HepG2 (cell line): ENCODE data around the gene CCT5. TPM values are rescaled to one million over a fixed set of nuclear protein-coding genes. Genes with fewer than 3 reads are reported as not detected.

Experiments
- ATAC-seq: fragments of 200-7000 bp; cut with Tn5 transposase; 3 replicates; pipeline ENCODE4 v1.9.1; 2020; ENCODE audit warnings: mild to moderate bottlenecking, moderate library complexity
- BruUV-seq: library from RNA; stranded (reverse); fragments of 400-500 nt; replicated peaks from 2 replicates; lab custom pipeline; 2021; lab: Mats Ljungman, UMichigan
- CTCF ChIA-PET: fragments of 300-600 bp; formaldehyde crosslinking; extraction: SDS; loops from one replicate; lab custom pipeline; 2021; ENCODE audit warnings: low total read pairs, inconsistent platforms, low intra/inter-chr PET ratio; lab: Yijun Ruan, JAX
- POLR2A ChIA-PET: fragments of 350-600 bp; sonication (Branson Sonifier 250); formaldehyde crosslinking; loops from one replicate; lab custom pipeline; 2020; ENCODE audit warnings: antibody characterized with exemption, inconsistent platforms; lab: Yijun Ruan, JAX
- DNase-seq: peaks from one replicate; pipeline ENCODE4 v3.0.0-alpha.2; 2015; ENCODE audit warnings: low spot score
- FAIRE-seq: peaks from 3 replicates; lab custom pipeline; 2011; peaks lifted over from hg19 to GRCh38; lab: Jason Lieb, UNC
- H2AFZ ChIP-seq: one replicate; pipeline ENCODE4 v1.6.1; 2011; ENCODE audit warnings: low read length, inconsistent platforms
- H3K27ac ChIP-seq: fragments of 300-600 bp; 3 replicates; pipeline ENCODE4 v1.8.0; 2011; ENCODE audit warnings: mixed run types, mild to moderate bottlenecking, mixed read lengths, low read length, inconsistent platforms; ENCODE audit not compliant: insufficient read depth; ENCODE audit errors: extremely low read length
- H3K27me3 ChIP-seq, 2 experiments: fragments of 200-600 bp in 1 of 2; 2 replicates in 1 of 2; 3 replicates in 1 of 2; pipeline versions ENCODE4 v1.6.0 to v1.8.0; 2011; ENCODE audit warnings: low read length in 2 of 2, mild to moderate bottlenecking in 2 of 2, moderate library complexity in 2 of 2, inconsistent platforms in 1 of 2; ENCODE audit not compliant: insufficient read depth in 2 of 2, control insufficient read depth in 1 of 2
- H3K36me3 ChIP-seq, 2 experiments: fragments of 200-600 bp in 1 of 2; replicated peaks in 1 of 2; 2 replicates in 1 of 2; 3 replicates in 1 of 2; pipeline versions ENCODE4 v1.5.1 to v1.8.0; 2011; ENCODE audit warnings: low read length in 2 of 2, inconsistent platforms in 1 of 2; ENCODE audit not compliant: insufficient read depth in 2 of 2, control insufficient read depth in 1 of 2
- H3K4me1 ChIP-seq: 2 replicates; pipeline ENCODE4 v1.5.1; 2012; ENCODE audit warnings: low read length, inconsistent platforms; ENCODE audit not compliant: insufficient read depth
- H3K4me2 ChIP-seq: 2 replicates; pipeline ENCODE4 v1.6.0; 2011; ENCODE audit warnings: low read depth, low read length, inconsistent platforms
- H3K4me3 ChIP-seq, 3 experiments: fragments of 200-600 bp in 1 of 3; sonication (generic), shearing (Covaris generic) in 1 of 3; replicated peaks in 1 of 3; 2 replicates each; pipeline ENCODE4 v1.5.1; 2011 to 2016; ENCODE audit warnings: low read length in 3 of 3, inconsistent platforms in 2 of 3, low read depth in 2 of 3, mild to moderate bottlenecking in 2 of 3, control low read depth in 1 of 3, mixed read lengths in 1 of 3; ENCODE audit not compliant: insufficient read depth in 1 of 3
- H3K79me2 ChIP-seq: one replicate; pipeline ENCODE4 v1.6.1; 2011; ENCODE audit warnings: low read length, inconsistent platforms; ENCODE audit not compliant: insufficient read depth
- H3K9ac ChIP-seq: 2 replicates; pipeline ENCODE4 v1.6.0; 2011; ENCODE audit warnings: mild to moderate bottlenecking, low read depth, low read length, inconsistent platforms; ENCODE audit not compliant: insufficient read depth
- H3K9me3 ChIP-seq: 2 replicates; pipeline ENCODE4 v1.5.1; 2012; ENCODE audit warnings: mild to moderate bottlenecking, low read length
- H4K20me1 ChIP-seq: 2 replicates; pipeline ENCODE4 v1.6.0; 2011; ENCODE audit warnings: inconsistent platforms, mild to moderate bottlenecking, low read length, moderate library complexity; ENCODE audit not compliant: insufficient read depth
- HDAC1 ChIP-seq: sonication (generic); formaldehyde crosslinking; IDR thresholded peaks from 2 replicates; pipeline ENCODE4 v1.5.1; 2020; ENCODE audit warnings: mild to moderate bottlenecking, missing genetic modification reagents
- HDAC2 ChIP-seq: sonication (generic); formaldehyde crosslinking; IDR thresholded peaks from 2 replicates; pipeline ENCODE4 v1.4.0; 2020; ENCODE audit warnings: missing genetic modification reagents
- HES4 ChIP-seq: sonication (generic); formaldehyde crosslinking; IDR thresholded peaks from 2 replicates; pipeline ENCODE4 v1.9.0; 2021; ENCODE audit warnings: mild to moderate bottlenecking, missing genetic modification reagents, borderline replicate concordance
- KLF12 ChIP-seq: sonication (generic); formaldehyde crosslinking; IDR thresholded peaks from 2 replicates; pipeline ENCODE4 v1.4.0; 2020; ENCODE audit warnings: missing genetic modification reagents, borderline replicate concordance
- MATR3 ChIP-seq: sonication (generic); formaldehyde crosslinking; IDR thresholded peaks from 2 replicates; pipeline ENCODE4 v1.4.0; 2020; ENCODE audit warnings: missing genetic modification reagents
- MTA3 ChIP-seq: sonication (generic); formaldehyde crosslinking; IDR thresholded peaks from 2 replicates; pipeline ENCODE4 v1.4.0; 2020; ENCODE audit warnings: missing genetic modification reagents
- NAIF1 ChIP-seq: sonication (generic); formaldehyde crosslinking; IDR thresholded peaks from 2 replicates; pipeline ENCODE4 v1.5.0; 2020; ENCODE audit warnings: mild to moderate bottlenecking, missing genetic modification reagents, borderline replicate concordance
- NCOA5 ChIP-seq: sonication (generic); formaldehyde crosslinking; IDR thresholded peaks from 2 replicates; pipeline ENCODE4 v1.4.0; 2020; ENCODE audit warnings: missing genetic modification reagents
- NFE2 ChIP-seq: sonication (generic); formaldehyde crosslinking; IDR thresholded peaks from 2 replicates; pipeline ENCODE4 v1.4.0; 2020; ENCODE audit warnings: missing genetic modification reagents
- SMAD1 ChIP-seq: sonication (generic); formaldehyde crosslinking; IDR thresholded peaks from 2 replicates; pipeline ENCODE4 v1.4.0; 2020; ENCODE audit warnings: missing genetic modification reagents, low read depth, mild to moderate bottlenecking, borderline replicate concordance
- ZBTB21 ChIP-seq: sonication (generic); formaldehyde crosslinking; IDR thresholded peaks from 2 replicates; pipeline ENCODE4 v1.4.0; 2020; ENCODE audit warnings: missing genetic modification reagents
- ZFP82 ChIP-seq: sonication (generic); formaldehyde crosslinking; IDR thresholded peaks from 2 replicates; pipeline ENCODE4 v1.5.1; 2020; ENCODE audit warnings: mild to moderate bottlenecking, missing genetic modification reagents, borderline replicate concordance
- ZFP90 ChIP-seq: sonication (generic); formaldehyde crosslinking; IDR thresholded peaks from 2 replicates; pipeline ENCODE4 v1.8.0; 2022; ENCODE audit warnings: missing genetic modification reagents, mild to moderate bottlenecking, inconsistent platforms, borderline replicate concordance
- ZNF3 ChIP-seq: IDR thresholded peaks from 2 replicates; pipeline ENCODE4 v1.7.0; 2017; ENCODE audit warnings: inconsistent platforms
- ZNF468 ChIP-seq: sonication (generic); formaldehyde crosslinking; IDR thresholded peaks from 2 replicates; pipeline ENCODE4 v1.8.0; 2022; ENCODE audit warnings: mild to moderate bottlenecking, moderate library complexity, missing genetic modification reagents
- ZNF576 ChIP-seq: sonication (generic); formaldehyde crosslinking; IDR thresholded peaks from 2 replicates; pipeline ENCODE4 v1.4.0; 2020; ENCODE audit warnings: mild to moderate bottlenecking, missing genetic modification reagents
- ZNF672 ChIP-seq: sonication (generic); formaldehyde crosslinking; IDR thresholded peaks from 2 replicates; pipeline ENCODE4 v1.8.1; 2022; ENCODE audit warnings: missing genetic modification reagents
- ZNF850 ChIP-seq: sonication (generic); formaldehyde crosslinking; conservative IDR thresholded peaks from 2 replicates; pipeline ENCODE4 v1.9.0; 2021; ENCODE audit warnings: mild to moderate bottlenecking, missing genetic modification reagents
- WGBS: methylation state at CpG from one replicate; pipeline ENCODE4 v1.1.6; 2017; ENCODE audit warnings: low lambda C conversion rate; 5-methylcytosine and 5-hydroxymethylcytosine counted together
- in situ Hi-C: cut with HindIII; loops from 2 replicates; pipeline ENCODE4 v1.10.0; 2017; ENCODE audit warnings: low pct_unique_long_range_greater_than_20kb; ENCODE audit not compliant: extremely low pct_ligation_motif_present
- intact Hi-C: fragments of 100-400 bp; cut with micrococcal nuclease; formaldehyde crosslinking; loops from one replicate; pipeline ENCODE4 v1.10.0; 2022; ENCODE audit not compliant: unreplicated experiment
- polyA plus RNA-seq, 8 experiments: library from polyadenylated mRNA; depleted of rRNA in 3 of 8; stranded (reverse) in 7 of 8; unstranded in 1 of 8; fragments of >200 nt; fragmentation: Illumina TruSeq in 4 of 8; extraction: Trizol in 4 of 8; gene quantifications; 2 replicates each; pipeline versions ENCODE4 v1.2.1 to v1.2.3, GENCODE V29; 2011 to 2016; ENCODE audit warnings: low read depth in 4 of 8, missing spikeins in 1 of 8, mixed read lengths in 1 of 8; ENCODE audit not compliant: insufficient read depth in 1 of 8
- total RNA-seq, 5 experiments: library from RNA; depleted of rRNA; stranded (reverse); fragments of >200 nt; fragmentation: Illumina TruSeq; extraction: Trizol; gene quantifications; 2 replicates each; pipeline ENCODE4 v1.2.3, GENCODE V29; 2016; ENCODE audit warnings: low read depth in 1 of 5
- TF ChIP-seq, protein P1 (sequence below): IDR thresholded peaks from 2 replicates; pipeline ENCODE4 v1.4.0; 2020; ENCODE audit warnings: mild to moderate bottlenecking, missing genetic modification reagents
- TF ChIP-seq, protein P2 (sequence below): sonication (generic); formaldehyde crosslinking; IDR thresholded peaks from 2 replicates; pipeline ENCODE4 v1.4.0; 2020; ENCODE audit warnings: low read depth, missing genetic modification reagents

Gene CCT5
- total and polyA plus RNA-seq, 2 of the 13 experiments (the other 11 are each of a cell fraction or from before 2014, with no cell fraction given), result 319 to 708 TPM

DNA sequence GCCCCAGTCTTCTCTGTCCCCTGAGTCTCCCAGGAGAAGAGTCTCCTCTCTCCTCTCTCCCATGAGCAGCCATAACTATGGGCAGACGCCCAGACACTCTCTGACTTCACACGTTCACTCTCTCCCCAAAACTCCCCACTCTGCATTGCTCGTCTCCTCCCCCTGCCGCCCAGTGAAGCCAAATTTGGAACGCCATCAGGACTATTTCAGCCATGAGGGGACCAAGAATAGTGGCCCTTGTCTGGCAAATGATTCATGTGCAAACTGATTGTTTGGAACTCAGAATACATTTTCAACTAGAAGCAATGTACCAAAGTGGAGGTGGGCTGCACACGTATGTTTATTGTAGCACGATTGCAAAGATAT, 36.8 kb downstream of the CCT5 start:
- no TSS peak for BruUV-seq
- WGBS, result 95% methylated on average over 7 of the region's 7 CpGs
- TF ChIP-seq, protein P1, sequence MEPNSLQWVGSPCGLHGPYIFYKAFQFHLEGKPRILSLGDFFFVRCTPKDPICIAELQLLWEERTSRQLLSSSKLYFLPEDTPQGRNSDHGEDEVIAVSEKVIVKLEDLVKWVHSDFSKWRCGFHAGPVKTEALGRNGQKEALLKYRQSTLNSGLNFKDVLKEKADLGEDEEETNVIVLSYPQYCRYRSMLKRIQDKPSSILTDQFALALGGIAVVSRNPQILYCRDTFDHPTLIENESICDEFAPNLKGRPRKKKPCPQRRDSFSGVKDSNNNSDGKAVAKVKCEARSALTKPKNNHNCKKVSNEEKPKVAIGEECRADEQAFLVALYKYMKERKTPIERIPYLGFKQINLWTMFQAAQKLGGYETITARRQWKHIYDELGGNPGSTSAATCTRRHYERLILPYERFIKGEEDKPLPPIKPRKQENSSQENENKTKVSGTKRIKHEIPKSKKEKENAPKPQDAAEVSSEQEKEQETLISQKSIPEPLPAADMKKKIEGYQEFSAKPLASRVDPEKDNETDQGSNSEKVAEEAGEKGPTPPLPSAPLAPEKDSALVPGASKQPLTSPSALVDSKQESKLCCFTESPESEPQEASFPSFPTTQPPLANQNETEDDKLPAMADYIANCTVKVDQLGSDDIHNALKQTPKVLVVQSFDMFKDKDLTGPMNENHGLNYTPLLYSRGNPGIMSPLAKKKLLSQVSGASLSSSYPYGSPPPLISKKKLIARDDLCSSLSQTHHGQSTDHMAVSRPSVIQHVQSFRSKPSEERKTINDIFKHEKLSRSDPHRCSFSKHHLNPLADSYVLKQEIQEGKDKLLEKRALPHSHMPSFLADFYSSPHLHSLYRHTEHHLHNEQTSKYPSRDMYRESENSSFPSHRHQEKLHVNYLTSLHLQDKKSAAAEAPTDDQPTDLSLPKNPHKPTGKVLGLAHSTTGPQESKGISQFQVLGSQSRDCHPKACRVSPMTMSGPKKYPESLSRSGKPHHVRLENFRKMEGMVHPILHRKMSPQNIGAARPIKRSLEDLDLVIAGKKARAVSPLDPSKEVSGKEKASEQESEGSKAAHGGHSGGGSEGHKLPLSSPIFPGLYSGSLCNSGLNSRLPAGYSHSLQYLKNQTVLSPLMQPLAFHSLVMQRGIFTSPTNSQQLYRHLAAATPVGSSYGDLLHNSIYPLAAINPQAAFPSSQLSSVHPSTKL (CRISPR knock-in tag), result no peak
- TF ChIP-seq HDAC2 (CRISPR knock-in tag) (no peak), MTA3 (CRISPR knock-in tag) (no peak), ZNF850 (CRISPR knock-in tag) (no peak), HDAC1 (CRISPR knock-in tag) (no peak), KLF12 (CRISPR knock-in tag) (no peak), ZFP82 (no peak), ZNF576 (CRISPR knock-in tag) (no peak), MATR3 (CRISPR knock-in tag) (no peak), SMAD1 (no peak), NFE2 (no peak), ZBTB21 (CRISPR knock-in tag) (no peak), NCOA5 (CRISPR knock-in tag) (no peak), ZNF3 (CRISPR knock-in tag) (no peak), ZFP90 (no peak), ZNF672 (CRISPR knock-in tag) (no peak), HES4 (CRISPR knock-in tag) (no peak), NAIF1 (no peak), ZNF468 (CRISPR knock-in tag) (no peak)
- TF ChIP-seq, protein P2, sequence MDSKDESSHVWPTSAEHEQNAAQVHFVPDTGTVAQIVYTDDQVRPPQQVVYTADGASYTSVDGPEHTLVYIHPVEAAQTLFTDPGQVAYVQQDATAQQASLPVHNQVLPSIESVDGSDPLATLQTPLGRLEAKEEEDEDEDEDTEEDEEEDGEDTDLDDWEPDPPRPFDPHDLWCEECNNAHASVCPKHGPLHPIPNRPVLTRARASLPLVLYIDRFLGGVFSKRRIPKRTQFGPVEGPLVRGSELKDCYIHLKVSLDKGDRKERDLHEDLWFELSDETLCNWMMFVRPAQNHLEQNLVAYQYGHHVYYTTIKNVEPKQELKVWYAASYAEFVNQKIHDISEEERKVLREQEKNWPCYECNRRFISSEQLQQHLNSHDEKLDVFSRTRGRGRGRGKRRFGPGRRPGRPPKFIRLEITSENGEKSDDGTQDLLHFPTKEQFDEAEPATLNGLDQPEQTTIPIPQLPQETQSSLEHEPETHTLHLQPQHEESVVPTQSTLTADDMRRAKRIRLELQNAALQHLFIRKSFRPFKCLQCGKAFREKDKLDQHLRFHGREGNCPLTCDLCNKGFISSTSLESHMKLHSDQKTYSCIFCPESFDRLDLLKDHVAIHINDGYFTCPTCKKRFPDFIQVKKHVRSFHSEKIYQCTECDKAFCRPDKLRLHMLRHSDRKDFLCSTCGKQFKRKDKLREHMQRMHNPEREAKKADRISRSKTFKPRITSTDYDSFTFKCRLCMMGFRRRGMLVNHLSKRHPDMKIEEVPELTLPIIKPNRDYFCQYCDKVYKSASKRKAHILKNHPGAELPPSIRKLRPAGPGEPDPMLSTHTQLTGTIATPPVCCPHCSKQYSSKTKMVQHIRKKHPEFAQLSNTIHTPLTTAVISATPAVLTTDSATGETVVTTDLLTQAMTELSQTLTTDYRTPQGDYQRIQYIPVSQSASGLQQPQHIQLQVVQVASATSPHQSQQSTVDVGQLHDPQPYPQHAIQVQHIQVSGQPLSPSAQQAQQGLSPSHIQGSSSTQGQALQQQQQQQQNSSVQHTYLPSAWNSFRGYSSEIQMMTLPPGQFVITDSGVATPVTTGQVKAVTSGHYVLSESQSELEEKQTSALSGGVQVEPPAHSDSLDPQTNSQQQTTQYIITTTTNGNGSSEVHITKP (CRISPR knock-in tag), result no peak
- TF ChIP-seq, all 625 proteins: peak for 0
- no peaks in the 10 kb centered on the region for H4K20me1 ChIP-seq
- H3K4me1 ChIP-seq, result no peaks in the 10 kb centered on the region
- H3K9ac ChIP-seq, result no peak overlapping the region
- POLR2A ChIA-PET, result no interaction called here
- peaks cover 2 to 15% of the 10 kb centered on the region in 2 experiments; a peak in 3 of 5 replicates for H3K36me3 ChIP-seq
- H3K27ac ChIP-seq, result no peak overlapping the region
- no peaks in the 10 kb centered on the region for H3K79me2 ChIP-seq
- no peaks in the 10 kb centered on the region for H3K27me3 ChIP-seq
- FAIRE-seq (no peak), DNase-seq (no peak), ATAC-seq (no peak)
- CTCF ChIA-PET, result no interaction called here
- H3K4me2 ChIP-seq, result no peak overlapping the region
- intact Hi-C loops (no loop called here), in situ Hi-C loops (loop anchor here (10.0 kb wide), 2 partner anchors 78 to 338 kb away; no protein-coding TSS in a partner anchor)
- H3K4me3 ChIP-seq, result no peak overlapping the region
- no peak overlapping the region for H2AFZ ChIP-seq
- H3K9me3 ChIP-seq, result no peaks in the 10 kb centered on the region
